Stimulated activated CD8-positive, alpha-beta memory T cell treated with anti-CD3 and anti-CD28 coated beads, Interleukin-15, amount 100 ng/mL, for 1 hour (primary cell): ENCODE data around the gene PRRC2B.
"Not testable (repeated sequence)": the region's sequence is repeated elsewhere in the genome, so short reads cannot be mapped to it uniquely, and the experiment has no call there.

Source experiments
- DNase-seq: peaks from one replicate; pipeline ENCODE4 v3.0.0-alpha.2; 2020; ENCODE audit warnings: low read depth

The PRRC2B gene

DNA sequence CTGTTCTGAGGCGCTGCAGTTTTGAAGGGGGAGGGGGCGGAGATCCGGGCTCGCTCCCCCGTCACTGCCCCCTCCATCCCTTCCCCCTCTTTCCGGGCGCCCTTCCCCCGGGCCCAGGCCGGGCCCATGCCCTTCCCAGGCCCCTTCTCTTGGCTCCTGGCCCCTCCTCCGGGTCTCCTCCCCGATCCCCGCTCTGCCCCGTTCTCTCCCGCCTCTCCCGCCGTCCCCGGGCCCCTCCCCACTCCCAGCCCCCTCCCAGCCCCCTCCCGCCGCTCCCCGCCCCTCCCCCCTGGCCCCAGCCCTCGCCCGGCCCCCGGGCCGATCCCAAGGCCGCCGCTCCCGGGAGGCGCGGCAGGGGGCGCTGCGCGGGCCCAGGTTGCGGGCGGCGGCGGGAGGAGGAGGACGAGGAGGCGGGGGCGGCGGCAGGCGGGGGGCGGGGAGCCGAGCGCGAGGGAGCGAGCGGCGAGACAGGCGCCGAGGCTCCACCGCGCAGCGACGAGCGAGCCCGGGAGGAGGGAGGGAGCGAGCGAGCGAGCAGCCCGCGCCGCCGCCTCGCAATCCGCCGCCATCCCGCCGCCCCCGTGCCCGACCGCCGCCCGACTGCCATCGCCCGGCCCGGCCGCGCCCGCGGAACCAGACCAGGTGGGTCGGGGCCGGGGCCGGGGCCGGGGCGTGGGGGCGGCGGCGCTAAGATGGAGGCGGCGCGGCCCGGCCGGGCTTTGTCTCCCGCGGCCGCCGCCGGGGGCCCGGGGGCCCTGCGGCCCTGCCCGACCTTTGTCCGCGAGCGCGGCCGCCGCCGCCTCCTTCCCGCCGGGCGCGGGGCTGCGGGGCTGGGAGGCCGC is at the start of gene PRRC2B:
Gene PRRC2B, plus strand, starts transcription at position 465 of the 842 bp plus-strand sequence. CDS start 36,059 bp downstream, outside the sequence.
- peak; percentile 71 for DNase-seq

GRCh38 chr9:131344931-131345535 is 48.9 kb upstream of the PRRC2B start:
- DNase-seq: not testable (repeated sequence)

DNA sequence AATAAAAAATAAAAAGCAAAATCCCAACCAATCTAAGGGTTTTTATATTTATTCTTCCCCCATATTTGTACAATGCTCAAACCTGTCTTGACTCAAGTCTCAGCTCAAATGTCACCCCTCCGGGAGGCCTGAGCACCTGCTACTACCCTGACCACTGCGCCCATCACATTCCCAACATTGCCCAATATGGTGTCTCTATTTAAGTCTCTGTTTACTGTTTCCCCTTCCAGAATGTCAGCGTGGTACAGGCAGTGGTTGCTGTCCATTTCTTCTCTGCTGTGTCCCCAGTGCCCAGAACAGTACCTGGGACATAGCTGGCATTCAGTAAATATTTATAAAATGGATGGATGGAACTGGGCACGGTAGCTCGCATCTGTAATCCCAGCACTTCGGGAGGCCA is 47.3 kb upstream of the PRRC2B start:
- DNase-seq: no peak

- no peak for DNase-seq
Measured at GRCh38 chr9:131347376-131348020, 46.4 kb upstream of the PRRC2B start.

DNA sequence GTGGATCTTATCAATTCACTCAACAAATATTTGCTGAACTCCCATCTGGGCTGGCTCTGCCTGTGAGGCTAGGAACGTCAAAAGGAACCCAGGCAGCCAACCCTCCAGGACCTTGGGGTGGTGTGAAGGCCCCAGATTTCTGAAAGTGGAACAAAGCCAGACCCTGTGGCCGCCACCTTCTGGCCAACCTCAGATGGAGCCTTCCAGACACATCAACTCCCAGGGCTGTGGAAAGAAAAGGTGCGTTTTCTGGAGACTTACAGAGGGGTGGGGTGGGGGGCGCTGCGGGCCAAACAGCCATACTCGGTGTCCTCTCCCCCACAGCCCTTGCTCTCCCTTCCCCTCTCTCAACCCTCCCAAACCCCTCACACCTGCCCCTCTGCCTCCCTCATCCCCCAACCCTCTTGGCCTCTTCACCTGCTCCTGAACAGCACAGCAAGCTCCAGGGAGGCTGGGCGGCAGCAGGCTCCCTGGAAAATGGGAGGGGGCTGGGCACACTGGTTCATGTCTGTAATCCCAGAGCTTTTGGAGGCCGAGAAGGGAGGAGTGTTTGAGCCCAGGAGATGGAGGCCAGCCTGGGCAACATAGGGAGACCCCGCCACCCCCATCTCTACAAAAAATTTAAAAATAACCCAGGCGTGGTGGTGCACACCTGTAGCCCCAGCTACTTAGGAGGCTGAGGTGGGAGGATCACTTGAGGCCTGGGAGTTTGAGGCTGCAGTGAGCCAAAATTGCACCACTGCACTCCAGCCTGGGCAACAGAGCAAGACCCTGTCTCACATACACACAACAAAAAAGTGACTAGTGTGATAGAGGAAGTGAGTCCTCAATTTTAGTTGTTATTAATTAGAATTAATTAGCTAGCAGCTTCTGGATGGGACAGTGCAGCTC is 45.0 kb upstream of the PRRC2B start:
- no peak for DNase-seq

- DNase-seq: no peak
Measured at GRCh38 chr9:131349522-131349880, 44.4 kb upstream of the PRRC2B start.

DNA sequence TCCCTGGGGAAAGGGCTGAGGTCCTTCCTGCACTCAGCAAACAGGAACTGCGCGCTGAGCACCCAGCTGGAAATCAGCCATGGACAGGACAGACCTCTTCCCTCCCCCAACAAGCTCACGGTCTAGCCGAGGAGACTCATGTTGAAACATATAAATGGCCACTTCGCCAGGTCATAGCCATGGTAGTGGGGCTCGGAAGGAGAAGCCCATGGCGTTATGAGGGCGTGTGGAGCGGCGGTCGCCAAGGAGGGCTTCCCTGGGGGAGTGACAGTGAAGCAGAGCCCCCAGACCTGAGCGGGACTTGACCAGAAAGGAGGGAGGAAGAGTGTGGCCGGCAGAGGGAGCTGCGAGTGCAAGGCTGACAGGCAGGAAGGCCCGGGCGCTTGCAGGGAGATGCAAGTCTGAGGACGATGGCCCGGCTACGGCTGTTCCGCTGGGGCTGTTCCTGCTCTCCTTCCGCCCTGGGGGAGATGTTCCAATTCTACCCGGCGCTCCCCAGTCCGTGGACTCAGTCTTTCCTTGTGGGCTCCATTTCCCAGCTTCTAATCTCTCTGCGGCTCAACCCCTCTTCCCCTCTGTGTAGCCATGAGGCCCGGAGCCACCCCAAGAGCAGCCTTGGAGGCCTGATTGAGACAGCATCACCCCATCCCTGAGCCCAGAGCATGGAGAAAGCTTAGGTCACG is 43.9 kb upstream of the PRRC2B start:
- peak; percentile 77 for DNase-seq

- DNase-seq: not testable (repeated sequence)
Measured at GRCh38 chr9:131356479-131356878, 37.4 kb upstream of the PRRC2B start.

DNA sequence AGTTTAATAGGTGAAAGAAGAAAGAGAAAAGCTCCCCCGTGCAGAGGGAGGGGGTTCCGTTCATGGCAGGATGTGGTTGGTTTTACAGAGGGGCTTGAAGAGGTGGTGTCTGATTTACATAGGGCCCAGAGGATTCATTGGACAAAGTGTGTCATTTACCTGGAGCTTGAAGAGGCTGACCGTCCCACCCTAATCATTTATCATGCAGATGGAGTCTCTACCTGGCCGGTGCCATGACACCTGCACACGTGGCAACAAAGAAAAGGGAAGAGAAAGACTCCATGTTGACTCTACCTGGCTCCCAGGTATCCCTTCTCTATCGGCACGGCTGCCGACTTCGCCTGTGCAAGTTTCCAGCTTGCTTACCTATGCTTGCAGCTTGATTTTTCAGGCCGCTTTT is 35.3 kb upstream of the PRRC2B start:
- no peak for DNase-seq

- DNase-seq: no peak
Measured at GRCh38 chr9:131361202-131361833, 32.6 kb upstream of the PRRC2B start.

GRCh38 chr9:131365546-131365945 is 28.3 kb upstream of the PRRC2B start:
- no peak for DNase-seq

DNA sequence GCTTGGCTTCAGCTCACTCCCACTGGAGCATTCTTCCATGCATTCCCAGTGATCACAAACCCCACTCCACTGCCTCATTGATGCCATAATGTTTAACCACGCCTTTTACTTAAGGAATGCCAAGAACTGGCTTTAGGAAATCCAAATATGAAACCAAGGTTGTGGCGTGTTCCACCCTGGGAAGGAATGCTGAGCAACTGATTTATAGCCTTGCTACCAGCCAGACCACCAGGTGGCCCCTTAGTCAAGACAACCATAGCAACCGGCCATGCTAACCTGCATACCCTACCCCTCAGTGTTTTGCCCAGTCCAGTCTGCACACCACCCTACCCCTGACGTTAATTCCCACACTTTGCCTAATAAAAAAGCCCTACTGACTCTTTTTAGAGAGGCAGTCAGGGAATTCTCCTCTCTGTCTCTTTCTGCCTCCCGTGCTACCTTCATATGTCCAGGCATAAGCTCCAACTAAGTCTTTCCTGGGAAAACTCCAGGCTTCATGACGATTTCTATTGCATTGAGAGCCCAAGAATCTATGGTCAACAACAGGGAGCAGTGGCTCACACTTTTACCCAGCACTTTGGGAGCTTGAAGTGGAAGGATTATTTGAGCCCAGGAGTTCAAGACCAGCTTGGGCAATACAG is 27.0 kb upstream of the PRRC2B start:
- DNase-seq: no peak

DNA sequence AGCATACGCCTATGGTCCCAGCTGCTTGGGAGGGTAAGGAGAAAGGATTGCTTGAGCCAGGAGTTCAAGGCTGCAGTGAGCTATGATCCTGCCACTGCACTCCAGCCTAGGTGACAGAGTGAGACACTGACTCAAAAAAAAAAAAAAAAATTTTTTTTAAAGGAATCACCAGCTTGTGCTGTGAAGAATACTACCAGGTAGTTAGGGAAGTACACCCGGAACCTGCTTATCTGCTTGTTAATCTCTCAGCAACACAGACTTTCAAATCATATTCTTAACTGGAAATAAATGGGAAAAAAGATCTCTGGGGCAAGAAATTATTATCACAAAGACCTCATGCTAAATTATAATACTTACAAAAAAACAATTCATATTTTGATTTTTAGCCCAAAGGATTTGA is 26.4 kb upstream of the PRRC2B start:
- DNase-seq: no peak

- no peak for DNase-seq
Measured at GRCh38 chr9:131370638-131371037, 23.2 kb upstream of the PRRC2B start.

DNA sequence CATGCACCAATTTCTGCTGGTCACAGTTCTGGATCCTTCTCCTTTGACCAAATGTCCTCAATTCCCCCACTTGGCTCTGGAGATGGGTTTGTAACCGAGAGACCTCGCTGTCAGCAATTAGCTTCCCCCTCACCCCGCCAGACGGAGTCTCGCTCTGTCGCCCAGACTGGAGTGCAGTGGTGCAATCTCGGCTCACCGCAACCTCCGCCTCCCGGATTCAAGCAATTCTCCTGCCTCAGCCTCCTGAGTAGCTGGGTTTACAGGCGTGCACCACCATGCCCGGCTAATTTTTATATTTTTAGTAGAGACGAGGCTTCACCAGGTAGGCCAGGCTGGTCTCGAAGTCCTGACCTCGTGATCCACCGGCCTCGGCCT is 21.3 kb upstream of the PRRC2B start:
- not testable (repeated sequence) for DNase-seq

DNA sequence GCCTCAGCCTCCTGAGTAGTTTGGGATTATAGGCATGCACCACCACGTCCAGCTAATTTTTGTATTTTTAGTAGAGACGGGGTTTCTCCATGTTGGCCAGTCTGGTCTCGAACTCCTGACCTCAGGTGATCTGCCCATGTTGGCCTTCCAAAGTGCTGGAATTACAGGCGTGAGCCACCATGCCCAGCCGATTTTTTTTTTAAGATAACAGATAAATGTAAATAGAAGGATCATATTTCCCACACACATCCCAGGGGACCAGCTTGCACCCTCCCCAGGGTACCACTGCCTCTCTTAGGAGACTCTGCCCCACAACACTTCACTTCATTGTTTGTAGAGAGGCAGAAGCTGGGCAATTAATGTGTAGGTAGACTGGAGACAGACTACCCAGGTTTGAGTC is 19.2 kb upstream of the PRRC2B start:
- not testable (repeated sequence) for DNase-seq

DNA sequence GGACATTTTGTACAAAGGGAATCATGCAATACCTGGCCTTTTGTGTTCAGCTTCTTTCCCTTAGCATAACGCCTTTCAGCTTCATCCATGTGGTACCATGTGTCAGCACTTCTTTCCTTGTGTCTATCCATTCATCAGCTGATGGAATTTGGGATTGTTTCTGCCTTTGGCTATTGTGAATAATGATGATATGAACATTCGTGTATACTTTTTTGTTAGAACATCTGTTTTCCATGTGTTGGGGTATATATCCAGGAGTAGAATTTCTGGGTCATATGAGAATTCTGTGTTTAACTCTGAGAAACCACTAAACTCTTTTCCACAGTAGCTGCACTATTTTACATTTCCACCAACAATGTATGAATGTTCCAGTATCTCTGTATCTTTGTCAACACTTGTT is 14.8 kb upstream of the PRRC2B start:
- DNase-seq: no peak

- no peak for DNase-seq
Measured at GRCh38 chr9:131382850-131383729, 10.8 kb upstream of the PRRC2B start.

DNA sequence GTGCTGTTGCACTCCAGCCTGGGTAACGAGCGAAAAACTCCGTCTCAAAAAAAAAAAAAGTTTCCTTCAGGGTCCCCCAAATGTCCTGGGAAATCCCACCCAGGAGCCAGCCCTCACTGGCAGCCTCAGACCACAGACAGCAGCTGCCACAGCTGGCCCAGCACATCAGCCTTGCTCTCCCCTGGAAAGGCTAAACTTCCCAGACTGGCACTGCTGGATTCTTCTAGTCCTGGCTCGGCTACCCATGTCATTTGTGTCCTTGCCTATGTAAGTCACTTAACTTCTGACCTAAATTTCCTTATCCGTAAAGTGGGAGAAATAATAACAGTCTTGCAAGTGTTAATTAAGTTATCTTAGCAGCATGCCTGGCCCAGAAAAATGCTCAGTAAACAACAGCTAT is 8.6 kb upstream of the PRRC2B start:
- no peak for DNase-seq

GRCh38 chr9:131386281-131386680 is 7.6 kb upstream of the PRRC2B start:
- DNase-seq: no peak
